H1 (cell line): ENCODE data around the gene KRT85.

Experiments
- CEBPB ChIP-seq: IDR thresholded peaks from 2 replicates; pipeline ENCODE4 v1.6.1; 2012; ENCODE audit warnings: low read depth, low read length
- CREB1 ChIP-seq: IDR thresholded peaks from 2 replicates; pipeline ENCODE4 v1.6.1; 2012; ENCODE audit warnings: inconsistent platforms
- EGR1 ChIP-seq: IDR thresholded peaks from 2 replicates; pipeline ENCODE4 v1.6.1; 2011; ENCODE audit warnings: low read depth, low read length, borderline replicate concordance
- FOSL1 ChIP-seq: IDR thresholded peaks from 2 replicates; pipeline ENCODE4 v1.6.1; 2011; ENCODE audit warnings: mild to moderate bottlenecking, low read depth, low read length, moderate library complexity; ENCODE audit not compliant: insufficient read depth
- KDM5A ChIP-seq: fragments of 200-600 bp; IDR thresholded peaks from 2 replicates; pipeline ENCODE4 v1.7.1; 2012; ENCODE audit warnings: mild to moderate bottlenecking, low read length, inconsistent platforms, mixed read lengths
- MAFK ChIP-seq: IDR thresholded peaks from 2 replicates; pipeline ENCODE4 v1.6.1; 2012; ENCODE audit warnings: low read depth, mild to moderate bottlenecking, improper control_type of control experiment, low read length
- POLR2A ChIP-seq, 2 experiments: IDR thresholded peaks; 1 replicate in 1 of 2; 2 replicates in 1 of 2; pipeline ENCODE4 v1.6.1; 2011; ENCODE audit warnings: low read depth in 2 of 2, low read length in 2 of 2, mild to moderate bottlenecking in 2 of 2; ENCODE audit errors: control extremely low read depth in 1 of 2
- POLR2AphosphoS5 ChIP-seq: IDR thresholded peaks from 2 replicates; pipeline ENCODE4 v1.6.1; 2011; ENCODE audit warnings: low read depth, low read length
- RAD21 ChIP-seq, 2 experiments: IDR thresholded peaks in 1 of 2; conservative IDR thresholded peaks in 1 of 2; 2 replicates each; pipeline ENCODE4 v1.6.1; 2011; ENCODE audit warnings: low read depth in 2 of 2, low read length in 2 of 2, improper control_type of control experiment in 1 of 2, inconsistent platforms in 1 of 2, mild to moderate bottlenecking in 1 of 2, moderate library complexity in 1 of 2
- SIN3A ChIP-seq, 2 experiments: IDR thresholded peaks in 1 of 2; conservative IDR thresholded peaks in 1 of 2; 2 replicates each; pipeline ENCODE4 v1.6.1; 2011 to 2012; ENCODE audit warnings: low read length in 2 of 2, improper control_type of control experiment in 1 of 2, low read depth in 1 of 2, mild to moderate bottlenecking in 1 of 2
- USF2 ChIP-seq: IDR thresholded peaks from 2 replicates; pipeline ENCODE4 v1.6.1; 2011; ENCODE audit warnings: low read length, improper control_type of control experiment
- TF ChIP-seq, protein P1 (sequence below), 3 experiments: IDR thresholded peaks; 1 replicate in 2 of 3; 2 replicates in 1 of 3; pipeline versions ENCODE4 v1.5.1 to v1.6.1; 2011; ENCODE audit warnings: low read length in 3 of 3, mild to moderate bottlenecking in 3 of 3, inconsistent platforms in 2 of 3, low read depth in 1 of 3, moderate library complexity in 1 of 3; ENCODE audit not compliant: insufficient read depth in 1 of 3; ENCODE audit errors: control extremely low read depth in 1 of 3
- TF ChIP-seq, protein P2 (sequence below): IDR thresholded peaks from 2 replicates; pipeline ENCODE4 v1.6.1; 2012; ENCODE audit warnings: inconsistent platforms

DNA sequence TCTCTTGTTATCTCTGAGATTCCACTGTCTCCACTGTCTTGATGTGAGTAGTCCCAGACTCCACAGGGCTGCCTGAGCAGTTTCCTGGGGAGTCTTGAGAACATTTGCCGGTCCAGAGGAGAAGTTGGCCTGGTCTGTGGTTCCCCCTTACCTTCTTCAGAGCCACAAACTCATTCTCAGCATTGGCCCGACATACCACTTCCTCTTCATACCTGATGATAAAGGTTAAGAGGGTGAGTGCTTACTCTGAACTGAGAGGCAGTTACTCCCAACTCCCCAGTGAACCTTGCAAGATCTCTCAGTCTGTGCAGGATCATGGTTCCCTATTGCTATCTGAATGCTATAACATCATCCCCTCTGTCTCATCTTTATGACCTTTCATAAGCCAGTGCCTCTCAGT is 15.6 kb upstream of the KRT85 start:
- TF ChIP-seq KDM5A, result no peak
- no peak for TF ChIP-seq RAD21 (IDR thresholded peaks at IDR 0.05 in 1 of 2, conservative IDR thresholded peaks at IDR 0.05 in 1 of 2; ENCODE audit: low read depth in 2 of 2, low read length in 2 of 2)
- TF ChIP-seq CEBPB, result no peak
- TF ChIP-seq EGR1, result no peak
- TF ChIP-seq, protein P1, sequence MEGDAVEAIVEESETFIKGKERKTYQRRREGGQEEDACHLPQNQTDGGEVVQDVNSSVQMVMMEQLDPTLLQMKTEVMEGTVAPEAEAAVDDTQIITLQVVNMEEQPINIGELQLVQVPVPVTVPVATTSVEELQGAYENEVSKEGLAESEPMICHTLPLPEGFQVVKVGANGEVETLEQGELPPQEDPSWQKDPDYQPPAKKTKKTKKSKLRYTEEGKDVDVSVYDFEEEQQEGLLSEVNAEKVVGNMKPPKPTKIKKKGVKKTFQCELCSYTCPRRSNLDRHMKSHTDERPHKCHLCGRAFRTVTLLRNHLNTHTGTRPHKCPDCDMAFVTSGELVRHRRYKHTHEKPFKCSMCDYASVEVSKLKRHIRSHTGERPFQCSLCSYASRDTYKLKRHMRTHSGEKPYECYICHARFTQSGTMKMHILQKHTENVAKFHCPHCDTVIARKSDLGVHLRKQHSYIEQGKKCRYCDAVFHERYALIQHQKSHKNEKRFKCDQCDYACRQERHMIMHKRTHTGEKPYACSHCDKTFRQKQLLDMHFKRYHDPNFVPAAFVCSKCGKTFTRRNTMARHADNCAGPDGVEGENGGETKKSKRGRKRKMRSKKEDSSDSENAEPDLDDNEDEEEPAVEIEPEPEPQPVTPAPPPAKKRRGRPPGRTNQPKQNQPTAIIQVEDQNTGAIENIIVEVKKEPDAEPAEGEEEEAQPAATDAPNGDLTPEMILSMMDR (IDR thresholded peaks at IDR 0.05; ENCODE audit: control extremely low read depth in 1 of 3, insufficient read depth in 1 of 3, low read depth in 1 of 3, low read length in 3 of 3), result no peak
- no peak for TF ChIP-seq MAFK
- no peak for TF ChIP-seq USF2
- TF ChIP-seq CREB1, result no peak
- TF ChIP-seq, protein P2, sequence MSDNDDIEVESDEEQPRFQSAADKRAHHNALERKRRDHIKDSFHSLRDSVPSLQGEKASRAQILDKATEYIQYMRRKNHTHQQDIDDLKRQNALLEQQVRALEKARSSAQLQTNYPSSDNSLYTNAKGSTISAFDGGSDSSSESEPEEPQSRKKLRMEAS, result no peak
- TF ChIP-seq SIN3A (conservative IDR thresholded peaks at IDR 0.05 in 1 of 2, IDR thresholded peaks at IDR 0.05 in 1 of 2; ENCODE audit: low read depth in 1 of 2, low read length in 2 of 2), result no peak
- no peak for TF ChIP-seq FOSL1
- no peak for TF ChIP-seq POLR2AphosphoS5
- no peak for TF ChIP-seq POLR2A (IDR thresholded peaks at IDR 0.05; ENCODE audit: control extremely low read depth in 1 of 2, low read depth in 2 of 2, low read length in 2 of 2)
